ENCODE measurements around the gene FGD6. TPM values are rescaled to one million over a fixed set of nuclear protein-coding genes. Genes with fewer than 3 reads are reported as not detected.

FGD6 gene
- total RNA-seq, 1 experiment from 2014 or later, result 66.6 TPM

DNA sequence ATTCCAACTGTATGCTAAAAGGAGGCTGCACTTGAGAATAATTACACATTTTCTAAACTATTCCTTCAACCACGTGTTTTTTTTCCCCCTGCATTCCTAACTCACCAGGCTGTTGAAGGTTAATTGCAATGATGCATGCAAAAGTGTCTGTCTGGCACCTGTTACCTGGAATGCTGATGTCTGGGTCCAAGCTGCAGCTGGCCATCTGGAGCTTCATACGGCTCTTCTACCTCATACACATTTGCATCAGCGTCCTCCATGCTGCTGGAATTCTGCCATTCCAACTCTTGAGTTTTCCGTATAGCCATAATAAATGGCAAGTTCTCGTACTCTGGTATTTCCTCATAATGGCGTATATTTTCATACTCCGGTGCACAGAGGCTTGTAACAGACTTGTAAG is 8.6 kb downstream of the FGD6 start:
- peaks cover 58% of the 10 kb centered on the region for H3K4me1 Mint-ChIP-seq (ENCODE audit: low read depth, unreplicated experiment)
- CTCF ChIA-PET, result no interaction called here

DNA sequence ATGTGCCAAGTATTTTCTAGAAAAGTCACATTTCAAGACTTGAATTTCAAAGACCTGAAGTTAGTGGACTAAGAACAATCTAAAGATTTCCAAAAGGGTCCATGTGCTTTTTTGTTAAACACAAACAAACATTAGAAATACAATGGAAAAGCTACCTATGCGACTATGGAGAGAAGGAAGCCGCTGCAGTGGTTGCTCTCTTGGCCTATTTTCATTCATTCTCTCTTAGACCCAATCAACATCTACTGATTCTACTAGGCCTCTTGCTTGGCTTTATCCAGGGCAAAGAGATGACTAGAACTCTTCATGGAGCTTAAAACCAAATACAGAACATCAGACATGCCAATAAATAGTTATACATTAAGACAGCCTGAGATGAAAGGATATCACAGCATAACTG is 9.9 kb downstream of the FGD6 start:
- H3K27me3 Mint-ChIP-seq (ENCODE audit: unreplicated experiment), result no peaks in the 10 kb centered on the region
- no peak for DNase-seq
- peaks cover 2% of the 10 kb centered on the region for H3K9me3 Mint-ChIP-seq (ENCODE audit: low read depth, unreplicated experiment)
- peak overlapping the region; percentile 9 for H3K4me3 Mint-ChIP-seq (ENCODE audit: low read depth, unreplicated experiment)
- intact Hi-C loops (cut with micrococcal nuclease; ENCODE audit: unreplicated experiment), result no loop called here
- TF ChIP-seq, protein P1, sequence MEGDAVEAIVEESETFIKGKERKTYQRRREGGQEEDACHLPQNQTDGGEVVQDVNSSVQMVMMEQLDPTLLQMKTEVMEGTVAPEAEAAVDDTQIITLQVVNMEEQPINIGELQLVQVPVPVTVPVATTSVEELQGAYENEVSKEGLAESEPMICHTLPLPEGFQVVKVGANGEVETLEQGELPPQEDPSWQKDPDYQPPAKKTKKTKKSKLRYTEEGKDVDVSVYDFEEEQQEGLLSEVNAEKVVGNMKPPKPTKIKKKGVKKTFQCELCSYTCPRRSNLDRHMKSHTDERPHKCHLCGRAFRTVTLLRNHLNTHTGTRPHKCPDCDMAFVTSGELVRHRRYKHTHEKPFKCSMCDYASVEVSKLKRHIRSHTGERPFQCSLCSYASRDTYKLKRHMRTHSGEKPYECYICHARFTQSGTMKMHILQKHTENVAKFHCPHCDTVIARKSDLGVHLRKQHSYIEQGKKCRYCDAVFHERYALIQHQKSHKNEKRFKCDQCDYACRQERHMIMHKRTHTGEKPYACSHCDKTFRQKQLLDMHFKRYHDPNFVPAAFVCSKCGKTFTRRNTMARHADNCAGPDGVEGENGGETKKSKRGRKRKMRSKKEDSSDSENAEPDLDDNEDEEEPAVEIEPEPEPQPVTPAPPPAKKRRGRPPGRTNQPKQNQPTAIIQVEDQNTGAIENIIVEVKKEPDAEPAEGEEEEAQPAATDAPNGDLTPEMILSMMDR (IDR thresholded peaks at IDR 0.05; ENCODE audit: unreplicated experiment), result no peak
- H3K27ac Mint-ChIP-seq (ENCODE audit: unreplicated experiment), result peak overlapping the region; percentile 98
- peaks cover 82% of the 10 kb centered on the region for H3K36me3 Mint-ChIP-seq (ENCODE audit: insufficient read depth, unreplicated experiment)
- CTCF ChIA-PET, result no interaction called here
- peaks cover 69% of the 10 kb centered on the region for H3K4me1 Mint-ChIP-seq (ENCODE audit: low read depth, unreplicated experiment)
- no TSS peak for BruUV-seq (replicated peaks)

More for the DNA sequence above, 8.6 kb downstream of the FGD6 start:
- TF ChIP-seq, protein P1 (IDR thresholded peaks at IDR 0.05; ENCODE audit: unreplicated experiment), result no peak
- no peak for DNase-seq
- no peaks in the 10 kb centered on the region for H3K27me3 Mint-ChIP-seq (ENCODE audit: unreplicated experiment)
- H3K9me3 Mint-ChIP-seq (ENCODE audit: low read depth, unreplicated experiment), result peaks cover 2% of the 10 kb centered on the region
- H3K36me3 Mint-ChIP-seq (ENCODE audit: insufficient read depth, unreplicated experiment), result peaks cover 80% of the 10 kb centered on the region
- no TSS peak for BruUV-seq (replicated peaks)
- no peak overlapping the region for H3K4me3 Mint-ChIP-seq (ENCODE audit: low read depth, unreplicated experiment)
- intact Hi-C loops (cut with micrococcal nuclease; ENCODE audit: unreplicated experiment), result no loop called here
- H3K27ac Mint-ChIP-seq (ENCODE audit: unreplicated experiment), result peak overlapping the region; percentile 29

DNA sequence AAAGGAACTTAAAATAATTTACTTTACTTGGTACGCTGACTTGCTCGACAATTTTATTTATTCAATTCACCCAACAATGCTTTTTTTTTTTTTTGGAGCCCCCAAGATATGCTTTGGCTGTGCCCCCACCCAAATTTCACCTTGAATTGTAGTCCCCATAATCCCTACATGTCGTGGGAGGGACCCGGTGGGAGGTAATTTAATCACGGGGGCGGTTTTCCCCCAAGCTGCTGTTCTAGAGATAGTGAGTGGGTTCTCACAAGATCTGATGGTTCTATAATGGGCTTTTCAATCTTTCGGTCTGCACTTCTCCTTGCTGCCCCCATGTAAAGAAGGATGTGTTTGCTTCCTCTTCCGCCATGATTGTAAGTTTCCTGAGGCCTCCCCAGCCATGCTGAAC is 10.4 kb downstream of the FGD6 start:
- Mint-ChIP-seq H3K36me3 (ENCODE audit: insufficient read depth, unreplicated experiment) (peaks cover 82% of the 10 kb centered on the region), H3K4me3 (ENCODE audit: low read depth, unreplicated experiment) (no peak overlapping the region), H3K27me3 (ENCODE audit: unreplicated experiment) (no peaks in the 10 kb centered on the region), H3K9me3 (ENCODE audit: low read depth, unreplicated experiment) (peaks cover 2% of the 10 kb centered on the region), H3K27ac (ENCODE audit: unreplicated experiment) (peak overlapping the region; percentile 98), H3K4me1 (ENCODE audit: low read depth, unreplicated experiment) (peaks cover 73% of the 10 kb centered on the region)
- no peak for DNase-seq
- CTCF ChIA-PET, result interaction anchor here (1.3 to 1.4 kb wide), 2 partner anchors 11 to 33 kb away, joined by 3 to 4 read pairs; partner anchors contain the start of genes FGD6 and VEZT
- TF ChIP-seq, protein P1 (IDR thresholded peaks at IDR 0.05; ENCODE audit: unreplicated experiment), result no peak
- intact Hi-C loops (cut with micrococcal nuclease; ENCODE audit: unreplicated experiment), result no loop called here
- BruUV-seq (replicated peaks), result no TSS peak

DNA sequence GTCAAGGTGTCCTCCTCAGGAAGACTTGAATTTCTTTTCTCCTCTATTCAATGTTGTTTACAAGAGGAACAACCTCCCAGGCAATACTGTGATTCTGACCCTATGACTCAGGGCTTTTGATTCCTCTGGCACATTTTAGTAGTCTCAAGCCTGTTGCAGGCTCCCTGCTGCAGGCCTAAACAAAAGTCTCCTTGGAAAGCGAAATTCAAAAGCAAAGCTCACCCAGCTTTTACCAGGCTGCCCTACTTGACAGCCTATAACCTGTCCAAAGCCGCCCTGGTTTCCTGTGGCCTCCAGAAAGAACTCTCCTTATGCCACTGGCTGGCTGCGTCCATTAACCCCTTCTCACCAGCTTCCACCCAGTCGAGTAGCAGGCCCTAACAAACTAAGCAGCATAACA is 11.6 kb downstream of the FGD6 start:
- TF ChIP-seq, protein P1 (IDR thresholded peaks at IDR 0.05; ENCODE audit: unreplicated experiment), result no peak
- H3K36me3 Mint-ChIP-seq (ENCODE audit: insufficient read depth, unreplicated experiment), result peaks cover 84% of the 10 kb centered on the region
- H3K9me3 Mint-ChIP-seq (ENCODE audit: low read depth, unreplicated experiment), result peaks cover 2% of the 10 kb centered on the region
- peak; percentile 21 for DNase-seq
- peaks cover 81% of the 10 kb centered on the region for H3K4me1 Mint-ChIP-seq (ENCODE audit: low read depth, unreplicated experiment)
- no peaks in the 10 kb centered on the region for H3K27me3 Mint-ChIP-seq (ENCODE audit: unreplicated experiment)
- CTCF ChIA-PET, result interaction anchor here (1.0 to 2.0 kb wide), 6 partner anchors 8 to 142 kb away, joined by 3 to 19 read pairs (median 4); partner anchors contain the start of genes FGD6 and VEZT
- intact Hi-C loops (cut with micrococcal nuclease; ENCODE audit: unreplicated experiment), result loop anchor here (2.0 kb wide), 1 partner anchor 13 kb away; no protein-coding TSS in a partner anchor
- H3K27ac Mint-ChIP-seq (ENCODE audit: unreplicated experiment), result peak overlapping the region; percentile 98
- peak overlapping the region; percentile 26 for H3K4me3 Mint-ChIP-seq (ENCODE audit: low read depth, unreplicated experiment)
- no TSS peak for BruUV-seq (replicated peaks)
